NCI-H510A (cell line): Measurements from ENCODE around the gene ABCF2.

ENCODE experiments used
- DNase-seq: peaks from one replicate; lab custom pipeline; 2025; lab: John Stamatoyannopoulos, UW

The ABCF2 gene

GRCh38 chr7:151194188-151194587 is 32.8 kb downstream of the ABCF2 start:
- no peak for DNase-seq

DNA sequence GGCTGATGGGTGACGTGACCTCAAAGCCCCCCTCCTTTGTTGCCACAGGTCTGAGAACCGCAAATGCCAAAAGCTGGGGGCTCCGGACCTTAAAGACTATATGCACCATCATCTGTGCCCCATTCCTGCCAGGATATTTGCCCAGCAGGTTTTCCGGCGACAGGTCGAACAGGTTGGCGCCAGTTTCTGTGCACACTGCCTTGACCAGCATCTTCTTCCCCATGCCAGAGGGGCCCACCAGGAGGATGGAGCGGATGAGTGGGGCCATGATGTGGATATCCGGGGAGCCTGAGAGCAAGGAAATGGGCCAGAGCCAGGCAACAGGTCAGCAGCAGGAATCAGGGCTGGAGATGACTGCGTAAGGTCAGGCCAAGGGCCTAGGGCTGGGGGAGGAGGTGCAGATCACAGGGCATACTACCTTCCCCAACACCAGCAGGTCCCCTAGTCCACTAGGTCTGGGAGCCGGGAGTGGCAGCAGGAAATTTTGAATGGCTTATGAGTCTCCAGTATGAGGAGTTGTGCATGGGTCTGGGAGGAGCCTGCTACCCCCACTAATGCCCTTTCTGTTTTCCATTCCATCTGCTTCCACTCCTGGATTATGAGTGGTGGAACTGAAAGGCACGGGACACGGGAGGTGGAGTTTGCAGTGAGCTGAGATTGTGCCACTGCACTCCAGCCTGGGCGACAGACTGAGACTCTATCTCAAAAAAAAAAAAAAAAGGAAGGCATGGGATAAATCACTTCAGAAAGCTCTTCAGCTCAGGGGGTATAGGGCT is 33.6 kb downstream of the ABCF2 start:
- no peak for DNase-seq

DNA sequence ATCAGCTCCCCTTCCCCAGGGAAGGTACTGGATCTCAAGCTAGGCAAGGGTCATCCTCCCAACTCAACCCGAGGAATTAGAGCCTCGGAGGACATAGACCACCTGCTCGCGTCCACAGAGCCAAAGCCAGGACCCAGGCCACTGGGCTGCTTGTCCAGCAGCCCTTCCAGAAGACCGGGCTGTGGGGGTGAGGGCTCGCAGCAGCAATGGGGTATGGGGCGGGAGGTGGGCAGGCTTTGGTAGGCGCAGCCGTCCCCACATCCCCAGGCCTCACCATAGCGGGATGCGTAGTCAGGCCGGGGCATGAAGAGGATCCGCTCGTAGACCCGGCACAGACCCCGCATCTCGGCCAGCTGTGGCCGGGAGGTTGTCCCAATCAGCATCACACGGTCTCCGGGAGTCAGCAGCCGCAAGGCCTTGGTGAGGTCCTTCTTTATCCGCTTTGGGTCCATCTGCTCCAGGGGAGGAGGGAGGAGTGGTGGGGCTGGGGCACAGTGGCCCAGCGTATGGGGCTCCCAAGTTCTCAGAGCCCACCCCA is 34.9 kb downstream of the ABCF2 start:
- no peak for DNase-seq

DNA sequence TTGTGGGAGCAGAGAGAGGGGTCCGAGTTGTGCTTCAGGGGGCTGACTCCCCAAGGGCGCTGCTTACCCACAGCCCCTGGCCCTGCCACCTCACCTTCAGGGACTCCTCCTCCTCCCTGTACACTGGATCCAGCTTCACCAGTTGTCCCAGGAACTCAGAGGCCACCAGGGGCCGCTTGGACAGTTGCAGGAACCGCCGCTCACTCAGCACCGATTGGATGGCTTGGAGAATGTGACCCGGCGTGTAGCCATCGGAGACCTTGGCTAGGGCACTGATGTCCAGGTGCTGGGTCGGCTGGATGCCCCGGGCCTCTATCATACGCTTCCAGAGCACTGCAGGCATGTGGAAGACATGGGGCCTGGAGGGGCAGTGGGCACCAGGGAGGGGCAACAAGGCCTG is 35.5 kb downstream of the ABCF2 start:
- DNase-seq: no peak

DNA sequence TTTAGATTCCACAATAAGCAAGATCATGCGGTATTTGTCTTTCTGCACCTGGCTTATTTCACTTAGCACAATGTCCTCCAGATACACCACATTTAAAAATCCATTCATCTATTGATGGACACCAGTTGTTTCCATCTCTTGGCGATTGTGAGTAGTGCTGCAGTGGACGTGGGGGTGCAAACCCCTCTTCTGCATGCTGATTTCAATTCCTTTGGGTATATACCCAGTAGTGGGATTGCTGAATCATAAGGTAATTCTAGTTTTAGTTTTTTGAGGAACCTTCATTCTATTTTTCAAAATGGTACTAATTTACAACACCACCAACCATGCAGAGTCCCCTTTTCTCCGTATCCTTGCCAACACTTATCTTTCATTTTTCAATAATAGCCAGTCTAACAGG is 38.0 kb downstream of the ABCF2 start:
- no peak for DNase-seq

GRCh38 chr7:151188252-151188542 is 38.8 kb downstream of the ABCF2 start:
- DNase-seq: no peak

- DNase-seq: no peak
Observed at GRCh38 chr7:151187409-151188251, 39.4 kb downstream of the ABCF2 start.

DNA sequence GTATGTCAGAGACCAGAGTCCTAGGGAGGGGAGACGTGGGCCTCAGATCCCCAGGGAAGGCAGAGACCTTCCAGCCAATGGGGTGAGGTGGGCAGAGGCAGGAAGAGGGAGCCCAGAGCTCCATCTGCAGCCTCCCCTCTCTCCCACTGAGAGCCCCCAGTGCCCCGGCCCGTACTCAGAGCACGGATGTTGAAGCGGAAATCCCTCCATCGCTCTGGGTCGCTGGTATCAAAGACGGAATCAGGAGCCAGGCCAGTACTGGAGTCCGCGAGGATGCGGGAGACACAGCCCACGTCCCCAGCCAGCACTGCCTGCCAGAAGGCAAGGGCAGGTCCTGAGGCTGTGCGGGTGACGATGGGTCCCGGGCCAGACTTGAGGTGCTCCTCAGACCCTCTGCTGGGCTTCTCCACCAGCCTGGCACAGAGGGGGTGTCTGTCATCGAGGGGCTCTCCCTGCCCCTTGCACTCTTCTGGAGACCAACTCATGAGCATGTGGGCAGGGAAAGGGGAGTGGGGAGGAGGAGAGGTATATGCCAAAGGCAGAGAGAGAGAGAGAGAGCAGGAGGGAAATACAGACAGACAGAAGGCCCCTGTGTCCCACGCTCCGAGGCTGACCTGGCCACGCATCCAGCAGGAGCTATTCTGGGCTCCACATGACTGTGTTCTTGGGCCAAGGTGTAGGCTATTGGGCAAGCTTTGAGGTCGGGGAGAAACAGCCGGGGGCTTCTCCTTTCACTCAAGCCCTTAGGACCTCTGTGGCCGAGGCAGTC is 40.2 kb downstream of the ABCF2 start, which contains the start of gene ASB10:
TSS of gene ASB10 (minus strand) at position 611 of the 769 bp plus-strand sequence. CDS start at position 491, 120 bp downstream.
- no peak for DNase-seq

DNA sequence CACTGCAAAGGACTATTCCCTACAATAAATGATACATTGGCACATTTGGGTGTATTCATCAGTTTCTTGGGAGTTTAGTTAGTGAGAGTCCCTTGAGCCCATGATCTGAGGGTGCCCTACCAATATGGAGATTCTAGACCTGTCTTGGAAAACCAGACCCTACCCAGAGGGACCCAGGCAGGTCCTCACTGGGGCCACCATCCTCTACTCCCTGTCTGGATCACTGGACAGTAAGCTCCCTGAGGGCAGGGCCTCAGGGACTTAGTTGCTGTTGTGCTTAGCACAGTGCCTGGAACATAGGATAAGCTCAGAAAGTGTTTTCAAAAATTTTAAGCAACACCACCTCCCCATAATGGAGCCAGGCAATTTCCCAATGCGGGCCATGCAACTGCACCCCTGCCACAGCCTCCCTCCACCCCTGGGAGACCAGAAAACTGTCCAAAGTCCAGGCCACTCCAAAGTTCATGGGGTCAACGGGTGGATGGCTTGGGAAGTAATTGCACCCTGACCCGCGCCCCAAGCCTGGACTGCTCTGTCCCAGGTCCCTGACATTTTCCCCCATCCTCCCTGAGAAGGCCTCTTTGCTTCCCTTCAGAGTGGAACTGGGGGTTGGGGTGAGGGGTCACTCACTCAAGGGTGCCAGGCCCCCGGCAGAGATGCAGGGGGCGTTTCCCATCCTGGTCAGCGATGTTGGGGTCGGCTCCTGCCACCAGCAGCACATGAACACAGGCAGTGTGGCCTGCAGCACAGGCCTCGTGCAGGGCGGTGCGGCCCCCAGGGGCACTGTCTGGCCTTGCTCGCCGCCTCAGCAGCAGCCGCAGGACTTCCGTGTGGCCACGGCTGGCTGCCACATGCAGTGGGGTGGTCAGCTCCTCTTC is 41.0 kb downstream of the ABCF2 start:
- DNase-seq: no peak

GRCh38 chr7:151181011-151181431 is 46.0 kb downstream of the ABCF2 start:
- DNase-seq: no peak

DNA sequence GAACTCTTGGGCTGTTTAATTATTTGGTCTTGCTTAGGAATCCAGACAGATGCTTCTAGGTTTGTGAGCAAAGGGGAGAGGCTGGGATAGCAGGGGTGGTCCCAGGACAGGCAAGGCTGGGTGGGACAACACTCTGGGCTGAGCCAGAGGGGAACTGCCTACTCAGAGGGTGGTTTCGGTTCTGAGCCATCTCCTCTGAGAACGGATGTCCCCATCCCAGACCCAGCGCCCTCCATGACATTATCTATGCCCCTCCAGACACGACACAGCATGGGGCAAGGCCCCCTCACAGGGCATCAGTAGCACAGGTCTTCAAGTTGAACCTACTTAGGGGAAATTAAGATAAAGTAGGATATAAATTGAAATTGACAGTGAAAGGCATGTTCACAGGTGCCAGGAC is 47.1 kb downstream of the ABCF2 start:
- no peak for DNase-seq

DNA sequence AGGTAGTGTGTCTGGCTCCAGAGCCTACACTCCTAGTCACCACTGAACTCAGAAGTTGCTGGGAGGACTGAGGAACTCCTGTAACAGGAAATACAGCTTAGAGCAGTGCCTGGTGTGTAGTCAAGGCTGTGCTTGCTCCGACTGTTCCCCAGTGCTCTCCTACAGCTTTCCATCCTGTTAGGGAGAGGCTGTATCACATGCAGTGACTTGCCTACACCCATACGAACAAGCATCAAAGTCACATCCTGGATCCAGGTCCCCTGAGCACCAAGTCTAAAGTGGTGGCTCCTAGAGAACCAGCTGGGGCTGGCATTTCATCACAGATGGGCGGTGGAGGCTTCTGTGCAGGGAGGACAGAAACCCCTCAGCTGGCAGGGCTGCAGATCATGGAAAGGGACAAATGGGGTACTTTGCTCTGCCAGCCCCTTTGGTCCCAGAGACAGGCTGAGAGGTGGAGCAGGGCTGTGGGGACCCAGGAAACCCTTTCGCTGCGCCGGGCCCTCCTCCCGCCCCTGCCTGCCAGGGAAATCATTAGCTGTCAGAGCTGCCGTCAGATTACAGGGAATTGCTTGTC is 47.6 kb downstream of the ABCF2 start:
- DNase-seq: no peak

- DNase-seq: no peak
Observed at GRCh38 chr7:151178831-151179230, 48.2 kb downstream of the ABCF2 start.

GRCh38 chr7:151178236-151178635 is 48.8 kb downstream of the ABCF2 start:
- no peak for DNase-seq

DNA sequence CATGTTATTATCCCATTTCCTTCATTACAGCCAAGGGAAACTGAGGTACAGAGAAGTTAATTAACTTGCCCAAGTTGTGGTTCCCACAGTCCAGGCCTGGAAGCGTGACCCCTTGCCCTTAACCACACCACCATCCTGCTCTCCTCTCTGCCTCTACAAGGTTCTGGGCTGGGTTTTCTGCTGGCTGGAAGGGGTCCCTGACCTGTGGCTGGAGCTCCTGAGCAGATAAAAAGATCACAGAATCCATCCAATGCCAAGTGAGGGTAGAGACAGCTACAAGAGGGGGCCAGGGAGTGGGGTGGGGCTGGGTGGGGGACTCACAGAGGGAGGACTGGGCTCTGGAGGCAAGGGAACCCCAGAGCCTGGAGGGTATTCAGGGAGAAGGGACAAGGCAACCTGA is 49.7 kb downstream of the ABCF2 start:
- no peak for DNase-seq

GRCh38 chr7:151176401-151176800 is 50.6 kb downstream of the ABCF2 start:
- DNase-seq: no peak

DNA sequence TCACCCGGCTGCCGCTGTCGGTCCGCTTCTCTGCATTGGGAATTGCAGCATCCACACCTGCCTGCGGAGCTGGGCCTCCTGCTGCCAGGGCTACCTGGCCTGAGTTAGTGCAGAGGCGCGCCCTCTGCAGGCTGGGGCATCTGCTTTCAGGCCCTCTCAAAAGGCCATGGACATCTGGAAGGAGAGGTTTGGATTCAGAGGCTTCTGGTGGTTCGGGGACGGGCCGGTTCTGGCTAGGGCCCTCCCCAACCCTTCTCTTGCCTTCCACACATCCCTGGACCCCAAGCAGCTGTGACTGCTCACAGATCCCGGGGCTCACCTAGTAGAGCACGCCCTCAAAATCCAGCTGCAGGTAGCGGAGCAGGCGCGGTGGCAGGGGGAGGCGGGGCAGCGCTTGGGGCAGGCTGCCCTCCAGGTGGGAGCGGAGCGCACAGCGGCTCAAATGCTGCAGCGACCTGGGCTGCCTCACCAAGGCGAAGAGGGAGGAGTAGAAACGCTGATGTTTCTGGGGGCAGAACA is 51.2 kb downstream of the ABCF2 start:
- DNase-seq: no peak

GRCh38 chr7:151175047-151175792 is 51.8 kb downstream of the ABCF2 start:
- DNase-seq: no peak

GRCh38 chr7:151174246-151175046 is 52.6 kb downstream of the ABCF2 start:
- no peak for DNase-seq
